Skeletal muscle cell (primary cell): ENCODE data around the gene CFAP74.

Experiments used
- DNase-seq: peaks from one replicate; pipeline ENCODE4 v3.0.0-alpha.2; 2010; ENCODE audit warnings: low read depth
- H3K4me3 ChIP-seq: 2 replicates; pipeline ENCODE4 v1.5.1; 2011; ENCODE audit warnings: low read depth, mild to moderate bottlenecking, control low read depth, low read length, moderate library complexity

The CFAP74 gene, protein sequence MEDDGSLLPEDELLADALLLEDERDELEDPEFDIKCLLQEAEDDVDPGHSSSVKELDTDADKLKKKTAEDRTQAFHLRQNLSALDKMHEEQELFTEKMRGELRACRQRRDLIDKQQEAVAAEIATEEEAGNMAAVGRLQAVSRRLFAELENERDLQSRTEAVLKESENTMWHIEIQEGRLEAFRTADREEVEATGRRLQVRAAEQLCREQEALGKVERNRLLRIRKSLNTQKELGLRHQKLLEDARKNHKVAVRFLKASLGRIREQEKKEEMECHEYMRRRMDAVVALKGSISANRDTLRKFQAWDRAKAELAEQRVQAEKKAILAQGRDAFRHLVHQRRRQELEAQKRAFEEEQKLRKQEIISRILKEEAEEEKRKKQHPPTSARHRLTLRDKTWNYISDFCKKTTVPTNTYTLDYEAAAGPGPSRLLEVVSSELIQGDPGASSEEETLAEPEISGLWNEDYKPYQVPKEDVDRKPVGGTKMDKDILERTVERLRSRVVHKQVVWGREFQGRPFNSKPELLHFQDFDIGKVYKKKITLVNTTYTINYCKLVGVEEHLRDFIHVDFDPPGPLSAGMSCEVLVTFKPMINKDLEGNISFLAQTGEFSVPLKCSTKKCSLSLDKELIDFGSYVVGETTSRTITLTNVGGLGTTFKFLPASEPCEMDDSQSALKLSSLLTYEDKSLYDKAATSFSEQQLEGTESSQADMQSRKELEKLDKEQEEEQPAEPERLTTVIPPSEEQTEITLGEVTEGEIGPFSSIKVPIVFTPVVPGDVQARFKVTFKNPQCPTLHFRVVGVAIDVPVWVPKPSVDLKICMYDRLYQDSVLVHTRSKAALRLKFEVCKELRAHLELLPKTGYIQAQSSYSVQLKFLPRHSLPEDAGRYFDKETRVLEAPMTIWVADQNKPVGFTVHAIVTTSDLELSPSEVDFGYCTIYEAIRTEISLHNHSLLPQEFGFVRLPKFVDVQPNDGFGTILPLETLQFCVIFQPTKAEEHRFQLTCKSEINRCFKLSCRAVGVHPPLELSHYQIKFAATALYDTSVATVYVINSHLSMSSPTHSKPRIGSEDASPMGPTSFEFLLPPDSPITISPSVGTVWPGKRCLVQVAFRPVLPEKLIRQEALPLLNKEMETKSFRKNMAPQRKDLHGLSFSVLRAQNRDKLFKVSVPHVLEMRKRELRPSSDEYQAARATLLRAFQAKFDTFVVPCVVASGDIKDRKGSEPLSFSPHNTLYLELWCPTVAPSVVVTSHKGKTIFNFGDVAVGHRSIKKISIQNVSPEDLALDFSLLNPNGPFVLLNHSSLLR (N-terminal part only)

DNA sequence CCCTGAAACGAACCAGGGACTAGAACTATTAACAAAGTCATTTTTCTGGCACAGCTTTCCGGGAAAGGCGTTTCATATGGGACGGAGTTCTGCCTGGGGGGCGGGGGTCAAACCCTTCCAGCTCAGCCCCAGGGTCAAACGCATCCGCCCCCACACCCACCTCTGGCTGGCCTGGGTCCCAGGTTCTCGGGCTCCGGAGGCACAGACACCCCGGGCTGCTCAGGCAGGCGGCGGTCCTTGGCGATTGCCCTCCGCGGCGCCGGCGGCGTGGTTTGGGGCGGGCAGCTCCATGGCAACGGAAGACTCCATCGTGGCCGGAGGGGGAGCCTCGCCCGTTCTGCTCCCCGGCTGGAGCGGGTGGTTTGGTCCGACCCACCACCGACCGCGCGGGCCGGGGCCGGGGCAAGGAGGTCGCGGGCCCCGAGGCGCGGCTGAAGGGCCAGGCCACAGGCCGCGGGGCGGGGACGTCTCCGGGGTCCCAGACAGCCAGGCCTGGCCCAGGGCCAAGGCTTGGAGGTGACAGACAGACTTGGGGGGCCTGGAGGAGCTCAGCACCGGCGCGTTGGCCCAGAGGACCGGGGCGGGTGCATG lies at the start of gene CFAP74:
Gene CFAP74, minus strand, starts transcription at position 246 of the 591 bp plus-strand sequence. CDS start 12,830 bp downstream, outside the sequence.
- DNase-seq = peak; percentile 3
- peak within 1 kb of the TSS; percentile 11 for H3K4me3 ChIP-seq

DNA sequence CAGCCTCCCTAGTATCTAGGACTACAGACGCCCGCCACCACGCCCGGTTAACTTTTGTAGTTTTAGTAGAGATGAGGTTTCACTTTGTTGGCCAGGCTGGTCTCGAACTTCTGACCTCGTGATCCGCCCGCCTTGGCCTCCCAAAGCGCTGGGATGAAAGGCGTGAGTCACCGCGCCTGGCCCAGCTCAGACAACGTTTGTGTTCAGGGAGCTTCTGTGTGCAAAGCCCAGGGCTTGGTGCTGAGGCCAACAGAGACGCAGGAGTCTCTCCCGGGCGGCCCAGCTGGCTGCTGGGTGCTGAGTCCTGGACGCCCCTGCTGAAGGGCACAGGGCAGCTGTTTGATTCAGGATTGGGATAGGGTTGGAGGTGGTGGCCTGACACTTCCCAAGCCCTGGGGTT lies 49.6 kb upstream of the CFAP74 start:
- H3K4me3 ChIP-seq = no peak overlapping the region
- DNase-seq = no peak

GRCh38 chr1:2052756-2053155 lies 49.2 kb upstream of the CFAP74 start:
- DNase-seq = no peak
- H3K4me3 ChIP-seq = no peak overlapping the region

DNA sequence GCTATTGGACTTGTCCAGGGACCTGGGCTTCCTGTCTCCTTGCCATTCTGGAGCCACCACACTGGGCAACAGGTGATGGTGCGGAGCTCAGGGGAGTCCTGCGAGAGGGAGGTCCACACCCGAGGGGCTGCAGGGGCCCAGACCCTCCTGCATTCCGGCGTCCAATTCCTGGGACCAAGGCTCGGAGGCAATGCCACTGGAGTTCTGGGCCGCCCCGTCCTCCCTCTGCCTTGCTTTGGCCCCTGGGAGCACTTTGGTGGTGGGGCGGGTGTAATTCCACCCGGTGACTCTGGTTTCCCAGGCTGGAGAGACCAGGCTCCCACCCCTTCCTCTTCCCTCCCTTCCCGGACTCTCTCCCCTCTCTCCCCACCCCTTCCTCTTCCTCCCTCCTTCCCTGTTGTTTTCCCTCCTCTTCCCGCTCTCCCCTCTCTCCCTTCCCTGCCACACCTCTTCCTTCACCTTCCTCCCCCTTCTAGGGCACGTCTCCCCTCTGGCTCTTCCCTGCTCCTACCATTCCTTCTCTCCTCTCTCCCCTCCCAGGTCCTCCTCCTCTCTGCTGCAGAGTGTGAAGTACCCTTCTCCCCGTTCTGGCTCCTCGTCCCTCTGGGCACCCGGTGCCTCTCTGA lies 48.6 kb upstream of the CFAP74 start:
- H3K4me3 ChIP-seq = no peak overlapping the region
- no peak for DNase-seq

GRCh38 chr1:2050793-2051682 lies 47.5 kb upstream of the CFAP74 start:
- no peak for DNase-seq
- no peak overlapping the region for H3K4me3 ChIP-seq

DNA sequence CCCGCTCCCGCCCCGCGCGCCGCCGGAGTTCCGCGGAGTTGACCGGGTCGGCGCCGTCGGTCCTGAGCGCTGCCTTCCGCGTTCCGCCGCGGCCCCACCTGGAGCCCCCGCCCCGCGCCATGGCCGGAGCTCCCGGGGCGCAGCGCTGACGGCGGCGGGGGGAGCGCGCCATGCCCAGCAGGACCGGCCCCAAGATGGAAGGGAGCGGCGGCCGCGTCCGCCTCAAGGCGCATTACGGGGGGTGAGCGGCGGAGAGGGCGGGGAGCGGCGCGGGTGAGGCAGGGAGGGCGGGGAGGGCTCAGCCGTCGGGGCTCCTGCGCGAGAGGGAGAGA lies 46.8 kb upstream of the CFAP74 start:
- H3K4me3 ChIP-seq = no peak overlapping the region
- DNase-seq = no peak

- DNase-seq = no peak
- H3K4me3 ChIP-seq = peak within 1 kb of the TSS; percentile 22
These were observed 46.3 kb upstream of the CFAP74 start, which contains the start of gene PRKCZ for GRCh38 chr1:2049718-2050431. Gene PRKCZ, plus strand, starts transcription at chr1:2050411. Its CDS starts 220 bp downstream, at chr1:2050631.

DNA sequence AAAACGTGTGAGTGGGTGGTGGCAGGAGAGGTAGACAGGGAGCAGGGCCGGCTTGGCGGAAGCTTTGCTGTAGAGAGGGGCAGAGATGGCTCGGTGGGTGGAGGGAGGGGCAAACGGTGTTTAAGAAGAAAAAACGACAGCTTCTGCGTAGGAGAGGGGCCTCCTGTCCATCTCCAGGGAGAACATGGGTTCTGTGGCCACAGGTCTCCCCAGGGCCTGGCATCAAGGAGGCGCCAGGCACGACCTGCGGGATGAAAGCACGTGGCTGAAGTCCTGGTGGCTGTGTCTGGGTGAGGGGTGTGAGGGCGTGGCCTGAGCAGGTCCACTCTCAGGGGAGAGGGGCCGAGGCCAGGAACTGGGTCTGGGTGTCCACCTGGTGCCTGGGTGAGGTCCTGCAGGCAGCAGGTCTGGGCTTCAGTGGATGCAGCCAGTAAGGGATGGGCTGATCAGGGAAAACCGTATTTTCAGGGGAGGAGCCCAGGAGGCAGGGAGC lies 45.7 kb upstream of the CFAP74 start:
- no peak overlapping the region for H3K4me3 ChIP-seq

GRCh38 chr1:2047749-2048729 lies 44.5 kb upstream of the CFAP74 start:
- DNase-seq = no peak
- no peak overlapping the region for H3K4me3 ChIP-seq

More for the DNA sequence above, 45.7 kb upstream of the CFAP74 start:
- no peak for DNase-seq

- no peak for DNase-seq
These were observed 43.6 kb upstream of the CFAP74 start for GRCh38 chr1:2046953-2047748.

DNA sequence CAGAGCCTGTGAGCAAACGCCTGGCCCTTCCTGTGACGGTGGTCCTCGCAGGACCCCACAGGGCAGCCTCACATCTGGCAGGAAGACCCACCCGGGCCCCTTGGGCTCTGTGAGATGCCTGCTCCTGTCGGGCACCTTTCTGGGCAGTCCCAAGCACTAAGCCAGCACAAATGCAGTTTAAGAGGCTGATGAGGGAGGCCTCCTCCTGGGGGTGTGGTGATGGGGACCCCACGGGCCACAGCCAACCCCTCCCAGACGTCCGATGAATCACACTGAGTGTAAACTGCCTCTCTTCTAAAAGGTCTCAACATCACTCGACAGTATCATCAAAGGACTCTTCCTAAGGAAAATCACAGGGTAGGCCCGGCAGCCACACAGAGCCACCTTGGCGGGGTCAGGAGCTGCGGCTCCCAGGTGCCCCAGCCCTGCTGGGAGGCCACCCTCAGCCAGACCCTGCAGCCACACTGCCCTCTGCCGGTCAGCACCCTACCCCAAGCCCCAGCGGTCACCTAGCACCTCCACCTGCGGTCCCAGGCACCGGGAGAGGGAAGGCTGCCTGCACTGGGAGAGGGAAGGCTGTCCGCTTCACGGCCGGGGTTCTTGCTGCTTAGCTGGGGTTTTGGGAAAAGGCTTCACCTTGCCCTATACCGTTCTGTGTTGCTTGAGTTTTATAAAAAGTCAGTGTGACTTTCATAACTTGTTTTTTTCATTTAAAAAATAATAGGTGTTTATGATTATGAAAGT lies 42.8 kb upstream of the CFAP74 start:
- DNase-seq = no peak

More at GRCh38 chr1:2046953-2047748, 43.6 kb upstream of the CFAP74 start:
- no peak overlapping the region for H3K4me3 ChIP-seq

DNA sequence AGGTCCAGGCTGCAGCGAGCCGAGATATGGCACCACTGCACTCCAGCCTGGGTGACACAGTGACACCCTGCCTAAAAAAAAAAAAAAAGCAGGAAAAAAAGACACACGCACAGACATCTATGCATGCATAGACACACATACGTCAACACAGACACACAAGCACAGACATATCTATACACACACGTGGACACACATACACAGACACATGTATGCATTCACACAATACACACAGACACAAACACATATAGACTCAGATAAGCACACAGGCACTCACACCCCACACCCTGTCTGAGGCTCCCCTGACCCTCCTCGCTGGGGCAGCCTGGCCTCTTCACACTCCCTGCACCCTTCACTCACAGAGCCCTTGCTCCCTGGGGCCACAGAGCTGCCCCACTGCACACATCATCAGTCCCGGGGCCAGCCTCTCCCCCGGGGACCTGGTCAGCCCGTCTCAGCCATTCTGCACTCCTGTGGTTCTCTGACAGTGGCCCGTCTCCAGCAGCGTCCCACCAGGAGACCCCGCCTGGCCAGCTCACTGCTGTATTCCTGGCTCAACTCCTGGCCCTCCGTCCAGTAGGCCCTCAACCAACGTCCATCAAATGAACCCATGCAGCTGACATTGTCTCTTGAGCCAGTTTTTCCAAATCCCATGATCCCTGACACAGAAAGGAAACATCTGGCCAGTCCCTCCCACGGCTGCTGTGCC lies 42.0 kb upstream of the CFAP74 start:
- no peak overlapping the region for H3K4me3 ChIP-seq
- DNase-seq = no peak

More for the DNA sequence above, 42.8 kb upstream of the CFAP74 start:
- H3K4me3 ChIP-seq = no peak overlapping the region

- H3K4me3 ChIP-seq = peak overlapping the region; percentile 30
- no peak for DNase-seq
These were observed 41.1 kb upstream of the CFAP74 start for GRCh38 chr1:2044510-2045319.
